Activated naive CD8-positive, alpha-beta T cell treated with anti-CD3 and anti-CD28 coated beads, Interleukin-2, amount 50 U/mL, for 16 hours (primary cell): Measurements from ENCODE around the gene PRAMEF25.
"Not testable (repeated sequence)": the region's sequence is repeated elsewhere in the genome, so short reads cannot be mapped to it uniquely, and the experiment has no call there.

ENCODE experiments used
- DNase-seq: peaks from one replicate; pipeline ENCODE4 v3.0.0-alpha.2; 2020; ENCODE audit warnings: low read depth, low spot score

Gene PRAMEF25

GRCh38 chr1:13070474-13070873 lies at the start of gene PRAMEF25:
Gene PRAMEF25 (plus strand): TSS chr1:13070774. CDS start chr1:13073694, 2,920 bp downstream.
- DNase-seq = not testable (repeated sequence)

- not testable (repeated sequence) for DNase-seq
Measured at GRCh38 chr1:13056475-13056874, 14.1 kb upstream of the PRAMEF25 start, which contains the start of gene PRAMEF27. Gene PRAMEF27 (minus strand): TSS chr1:13056575. CDS start chr1:13053659, 2,916 bp downstream.

- DNase-seq = not testable (repeated sequence)
Measured at GRCh38 chr1:13116754-13117153, 46.2 kb downstream of the PRAMEF25 start, which contains the start of gene HNRNPCL2. Gene HNRNPCL2 (minus strand): TSS chr1:13116854. CDS start chr1:13116400, 454 bp downstream.
